ENCODE results near the gene SULT1C2. TPM values are rescaled to one million over a fixed set of nuclear protein-coding genes. Genes with fewer than 3 reads are reported as not detected.
A peak's percentile ranks its signal among the peaks of the same experiment; 100 is the strongest.

The SULT1C2 gene
- total RNA-seq, 1 donor = 0.36 TPM

DNA sequence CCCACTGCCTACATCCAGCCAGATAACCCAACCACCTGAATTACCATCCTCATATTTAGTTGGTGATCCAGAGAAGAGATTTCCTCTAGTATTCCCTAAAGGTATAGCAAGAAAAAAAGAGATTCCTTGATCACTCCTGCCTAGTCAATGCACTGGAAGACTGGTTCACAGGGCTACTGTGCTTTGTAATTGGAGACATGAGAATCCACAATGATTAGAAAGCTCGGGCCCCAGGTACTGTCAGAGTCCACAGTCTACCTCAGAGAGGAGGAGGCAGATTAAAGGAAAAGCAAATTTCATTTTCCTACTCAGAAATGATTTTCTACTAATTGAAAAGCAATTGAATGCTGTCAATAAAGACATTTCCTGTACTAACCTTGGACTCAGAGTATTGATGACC is 26.7 kb upstream of the SULT1C2 start:
- TF ChIP-seq CTCF (IDR thresholded peaks at IDR 0.05; ENCODE audit: extremely low read depth, low read depth, low read length) = no peak
- DNase-seq (ENCODE audit: insufficient read length, low spot score, missing footprints) = no peak
- no peak overlapping the region for H3K27ac ChIP-seq (ENCODE audit: low read depth, low read length)
- no peak overlapping the region for H2AFZ ChIP-seq (ENCODE audit: low read length)
- H3K4me2 ChIP-seq (ENCODE audit: insufficient read depth, low read length) = no peak overlapping the region
- no peaks in the 10 kb centered on the region for H4K20me1 ChIP-seq (ENCODE audit: insufficient read depth, low read length)
- no peaks in the 10 kb centered on the region for H3K79me2 ChIP-seq (ENCODE audit: insufficient read depth, low read length)
- H3K36me3 ChIP-seq (ENCODE audit: insufficient read depth, low read length) = no peaks in the 10 kb centered on the region
- peaks cover 25% of the 10 kb centered on the region for H3K4me1 ChIP-seq (ENCODE audit: insufficient read depth, low read length)
- H3K27me3 ChIP-seq (ENCODE audit: insufficient read depth, low read length) = no peaks in the 10 kb centered on the region
- H3K9me3 ChIP-seq (ENCODE audit: low read depth, low read length) = no peaks in the 10 kb centered on the region
- no peak overlapping the region for H3K4me3 ChIP-seq (ENCODE audit: insufficient read depth, low read length)

GRCh38 chr2:108263401-108263800 is 25.3 kb upstream of the SULT1C2 start:
- no peak overlapping the region for H2AFZ ChIP-seq (ENCODE audit: low read length)
- no peaks in the 10 kb centered on the region for H4K20me1 ChIP-seq (ENCODE audit: insufficient read depth, low read length)
- TF ChIP-seq CTCF (IDR thresholded peaks at IDR 0.05; ENCODE audit: extremely low read depth, low read depth, low read length) = no peak
- H3K27me3 ChIP-seq (ENCODE audit: insufficient read depth, low read length) = no peaks in the 10 kb centered on the region
- DNase-seq (ENCODE audit: insufficient read length, low spot score, missing footprints) = no peak
- peaks cover 27% of the 10 kb centered on the region for H3K4me1 ChIP-seq (ENCODE audit: insufficient read depth, low read length)
- H3K9me3 ChIP-seq (ENCODE audit: low read depth, low read length) = no peaks in the 10 kb centered on the region
- no peak overlapping the region for H3K27ac ChIP-seq (ENCODE audit: low read depth, low read length)
- no peak overlapping the region for H3K4me3 ChIP-seq (ENCODE audit: insufficient read depth, low read length)
- no peaks in the 10 kb centered on the region for H3K79me2 ChIP-seq (ENCODE audit: insufficient read depth, low read length)
- H3K36me3 ChIP-seq (ENCODE audit: insufficient read depth, low read length) = no peaks in the 10 kb centered on the region
- no peak overlapping the region for H3K4me2 ChIP-seq (ENCODE audit: insufficient read depth, low read length)

- Histone ChIP-seq H3K4me3 (ENCODE audit: insufficient read depth, low read length) (no peak overlapping the region), H3K27ac (ENCODE audit: low read depth, low read length) (no peak overlapping the region), H3K4me1 (ENCODE audit: insufficient read depth, low read length) (peaks cover 27% of the 10 kb centered on the region)
Measured at GRCh38 chr2:108266218-108266617, 22.5 kb upstream of the SULT1C2 start.

GRCh38 chr2:108267101-108267500 is 21.6 kb upstream of the SULT1C2 start:
- H3K4me1 ChIP-seq (ENCODE audit: insufficient read depth, low read length) = peaks cover 35% of the 10 kb centered on the region
- no peaks in the 10 kb centered on the region for H3K9me3 ChIP-seq (ENCODE audit: low read depth, low read length)
- no peak for TF ChIP-seq CTCF (IDR thresholded peaks at IDR 0.05; ENCODE audit: extremely low read depth, low read depth, low read length)
- peak overlapping the region; percentile 55 for H3K4me2 ChIP-seq (ENCODE audit: insufficient read depth, low read length)
- no peak for DNase-seq (ENCODE audit: insufficient read length, low spot score, missing footprints)
- no peaks in the 10 kb centered on the region for H4K20me1 ChIP-seq (ENCODE audit: insufficient read depth, low read length)
- H3K27me3 ChIP-seq (ENCODE audit: insufficient read depth, low read length) = no peaks in the 10 kb centered on the region
- no peaks in the 10 kb centered on the region for H3K36me3 ChIP-seq (ENCODE audit: insufficient read depth, low read length)
- no peaks in the 10 kb centered on the region for H3K79me2 ChIP-seq (ENCODE audit: insufficient read depth, low read length)
- peak overlapping the region; percentile 57 for H2AFZ ChIP-seq (ENCODE audit: low read length)
- peak overlapping the region; percentile 93 for H3K27ac ChIP-seq (ENCODE audit: low read depth, low read length)
- H3K4me3 ChIP-seq (ENCODE audit: insufficient read depth, low read length) = no peak overlapping the region

More at GRCh38 chr2:108266218-108266617, 22.5 kb upstream of the SULT1C2 start:
- Histone ChIP-seq H2AFZ (ENCODE audit: low read length) (no peak overlapping the region), H3K79me2 (ENCODE audit: insufficient read depth, low read length) (no peaks in the 10 kb centered on the region), H4K20me1 (ENCODE audit: insufficient read depth, low read length) (no peaks in the 10 kb centered on the region), H3K36me3 (ENCODE audit: insufficient read depth, low read length) (no peaks in the 10 kb centered on the region), H3K4me2 (ENCODE audit: insufficient read depth, low read length) (no peak overlapping the region), H3K27me3 (ENCODE audit: insufficient read depth, low read length) (no peaks in the 10 kb centered on the region), H3K9me3 (ENCODE audit: low read depth, low read length) (no peaks in the 10 kb centered on the region)
- no peak for TF ChIP-seq CTCF (IDR thresholded peaks at IDR 0.05; ENCODE audit: extremely low read depth, low read depth, low read length)
- DNase-seq (ENCODE audit: insufficient read length, low spot score, missing footprints) = no peak
